Measurements from ENCODE around the gene METTL9.
"Not testable (repeated sequence)": the region's sequence is repeated elsewhere in the genome, so short reads cannot be mapped to it uniquely, and the experiment has no call there.

DNA sequence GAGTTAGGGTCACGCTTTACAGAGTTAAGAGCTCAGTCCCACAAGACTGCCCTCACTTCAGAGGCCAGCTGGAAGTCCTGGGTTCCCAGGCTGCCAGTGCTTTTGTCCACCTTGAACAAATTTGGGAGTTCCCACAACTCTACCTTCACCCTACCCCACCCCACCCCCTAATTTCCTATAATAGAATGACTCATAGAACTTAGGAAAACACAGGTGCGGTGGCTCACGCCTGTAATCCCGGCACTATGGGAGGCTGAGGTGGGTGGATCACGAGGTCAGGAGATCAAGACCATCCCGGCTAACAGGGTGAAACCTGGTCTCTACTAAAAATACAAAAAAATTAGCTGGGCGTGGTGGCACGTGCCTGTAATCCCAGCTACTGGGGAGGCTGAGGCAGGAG is 6.5 kb downstream of the METTL9 start:
- TF ChIP-seq EZH2 (IDR thresholded peaks at IDR 0.05); POLR2AphosphoS5 (IDR thresholded peaks at IDR 0.05; ENCODE audit: borderline replicate concordance, low read depth, low read length): not testable (repeated sequence)
